A549 (cell line): Measurements from ENCODE around the gene C3orf18.

Experiments used
- CHD4 ChIP-seq: fragments of 200-600 bp; sonication (generic); IDR thresholded peaks from 2 replicates; pipeline ENCODE4 v1.6.1; 2016; ENCODE audit warnings: antibody characterized with exemption, mild to moderate bottlenecking, borderline replicate concordance
- CTCF ChIP-seq: fragments of >200 bp; sonication (Bioruptor Twin); formaldehyde crosslinking; IDR thresholded peaks from 3 replicates; pipeline ENCODE4 v1.5.1; 2016
- EHMT2 ChIP-seq: fragments of 200-600 bp; sonication (generic); IDR thresholded peaks from 2 replicates; pipeline ENCODE4 v1.6.1; 2016; ENCODE audit warnings: antibody characterized with exemption, low read depth, mild to moderate bottlenecking, moderate library complexity
- ESRRA ChIP-seq: fragments of 150-350 bp; IDR thresholded peaks from 2 replicates; pipeline ENCODE4 v1.6.1; 2014; ENCODE audit warnings: mild to moderate bottlenecking, low read length, borderline replicate concordance
- FOSL2 ChIP-seq, 2 experiments: fragments of 450-650 bp in 1 of 2; fragments of >200 bp in 1 of 2; sonication (Bioruptor Twin) in 1 of 2; formaldehyde crosslinking; IDR thresholded peaks; 2 replicates each; pipeline versions ENCODE4 v1.5.0 to v1.6.1; 2016 to 2020; ENCODE audit warnings: mild to moderate bottlenecking in 1 of 2, moderate library complexity in 1 of 2
- MAX ChIP-seq: IDR thresholded peaks from 2 replicates; pipeline ENCODE4 v1.6.1; 2012
- PHF8 ChIP-seq: fragments of 200-600 bp; sonication (generic); IDR thresholded peaks from 2 replicates; pipeline ENCODE4 v1.6.1; 2016; ENCODE audit warnings: low read depth, mild to moderate bottlenecking, antibody characterized with exemption, moderate library complexity, borderline replicate concordance
- REST ChIP-seq: fragments of 200-600 bp; sonication (generic); IDR thresholded peaks from 2 replicates; pipeline ENCODE4 v1.6.1; 2016; ENCODE audit warnings: antibody characterized with exemption, mild to moderate bottlenecking, moderate library complexity

DNA sequence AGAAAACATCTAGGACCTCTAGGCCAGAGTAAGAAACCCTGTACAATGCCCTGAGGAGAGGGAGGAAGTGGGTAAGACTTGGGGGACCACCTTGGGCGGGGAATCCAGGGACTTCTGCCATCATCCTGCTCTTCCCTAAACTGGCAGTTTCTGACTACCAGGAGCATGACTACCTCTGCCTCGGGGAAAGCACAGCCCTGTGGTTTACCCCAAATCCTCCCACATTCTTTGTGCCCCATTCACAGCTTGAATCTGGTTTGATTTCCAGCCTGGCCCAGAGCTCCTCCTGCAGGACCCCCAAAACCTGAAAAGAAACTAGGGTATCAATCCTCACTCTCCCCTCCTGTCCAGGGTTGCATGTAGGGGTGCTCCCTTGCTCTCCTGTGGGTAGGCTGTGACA lies 4.7 kb downstream of the C3orf18 start:
- TF ChIP-seq CTCF (no peak), PHF8 (no peak), FOSL2 (IDR thresholded peaks at IDR 0.05) (no peak), FOSL2 (CRISPR knock-in tag; IDR thresholded peaks at IDR 0.05) (no peak), CHD4 (no peak), MAX (no peak), REST (no peak), ESRRA (no peak), EHMT2 (no peak)
